A549 (cell line): ENCODE measurements around the gene BAG3. TPM values are rescaled to one million over a fixed set of nuclear protein-coding genes. Genes with fewer than 3 reads are reported as not detected.

Source experiments
- ATAC-seq, 2 experiments: fragments of 200-7000 bp in 1 of 2; fragments of >200 bp in 1 of 2; cut with Nextera tagmentation in 1 of 2; cut with Tn5 transposase in 1 of 2; 3 replicates each; pipeline versions ENCODE4 v1.8.0 to v1.9.1; 2018 to 2020; ENCODE audit warnings: mild to moderate bottlenecking in 1 of 2, moderate library complexity in 1 of 2
- CTCF ChIA-PET: fragments of 300-600 bp; sonication (Branson Sonifier 250); formaldehyde crosslinking; extraction: SDS; loops from one replicate; lab custom pipeline; 2021; ENCODE audit warnings: antibody characterized with exemption, inconsistent platforms; lab: Yijun Ruan, JAX
- POLR2A ChIA-PET: fragments of 350-600 bp; formaldehyde crosslinking; extraction: SDS; loops from one replicate; lab custom pipeline; 2021; ENCODE audit warnings: antibody characterized with exemption, inconsistent platforms; lab: Yijun Ruan, JAX
- DNase-seq, 2 experiments: peaks; one replicate each; pipeline versions ENCODE4 v3.0.0 to v3.0.0-alpha.2; 2011 to 2016; ENCODE audit warnings: low read depth in 1 of 2, low spot score in 1 of 2
- FAIRE-seq: peaks from 2 replicates; lab custom pipeline; 2011; peaks lifted over from hg19 to GRCh38; lab: Jason Lieb, UNC
- H3K27ac ChIP-seq, 2 experiments: fragments of >200 bp; sonication (Bioruptor Twin); formaldehyde crosslinking; 3 replicates each; pipeline ENCODE4 v1.5.1; 2016 to 2017
- H3K4me1 ChIP-seq: fragments of >200 bp; sonication (Bioruptor Twin); formaldehyde crosslinking; 3 replicates; pipeline ENCODE4 v1.6.1; 2016
- H3K4me2 ChIP-seq: fragments of >200 bp; sonication (Bioruptor Twin); formaldehyde crosslinking; 3 replicates; pipeline ENCODE4 v1.6.1; 2016
- H3K4me3 ChIP-seq: fragments of >200 bp; sonication (Bioruptor Twin); formaldehyde crosslinking; 3 replicates; pipeline ENCODE4 v1.5.1; 2016
- H3K9me3 ChIP-seq: fragments of >200 bp; sonication (Bioruptor Twin); formaldehyde crosslinking; 3 replicates; pipeline ENCODE4 v1.6.1; 2016
- CHD2 ChIP-seq: fragments of 150-350 bp; IDR thresholded peaks from 2 replicates; pipeline ENCODE4 v1.6.1; 2014; ENCODE audit warnings: low read length; ENCODE audit not compliant: partially characterized antibody
- CTCF ChIP-seq: fragments of >200 bp; sonication (Bioruptor Twin); formaldehyde crosslinking; IDR thresholded peaks from 3 replicates; pipeline ENCODE4 v1.5.1; 2016
- EHF ChIP-seq: fragments of 250-450 bp; sonication (Bioruptor Pico); IDR thresholded peaks from 2 replicates; pipeline ENCODE4 v1.5.0; 2020; ENCODE audit warnings: mild to moderate bottlenecking
- EHMT2 ChIP-seq: fragments of 200-600 bp; sonication (generic); IDR thresholded peaks from 2 replicates; pipeline ENCODE4 v1.6.1; 2016; ENCODE audit warnings: antibody characterized with exemption, low read depth, mild to moderate bottlenecking, moderate library complexity
- EP300 ChIP-seq, 2 experiments: fragments of >200 bp; sonication (Bioruptor Twin); formaldehyde crosslinking; IDR thresholded peaks; 2 replicates in 1 of 2; 3 replicates in 1 of 2; pipeline ENCODE4 v1.6.1; 2016 to 2017
- ESRRA ChIP-seq: fragments of 150-350 bp; IDR thresholded peaks from 2 replicates; pipeline ENCODE4 v1.6.1; 2014; ENCODE audit warnings: mild to moderate bottlenecking, low read length, borderline replicate concordance
- FOXS1 ChIP-seq: fragments of 250-450 bp; sonication (Bioruptor Pico); IDR thresholded peaks from 2 replicates; pipeline ENCODE4 v1.5.0; 2020; ENCODE audit warnings: mild to moderate bottlenecking, moderate library complexity
- JUN ChIP-seq, 2 experiments: fragments of >200 bp; sonication (Bioruptor Twin); formaldehyde crosslinking; IDR thresholded peaks; 2 replicates in 1 of 2; 3 replicates in 1 of 2; pipeline ENCODE4 v1.6.1; 2016 to 2017
- JUNB ChIP-seq: fragments of >200 bp; sonication (Bioruptor Twin); formaldehyde crosslinking; IDR thresholded peaks from 2 replicates; pipeline ENCODE4 v1.6.1; 2016
- MAZ ChIP-seq: fragments of 150-350 bp; IDR thresholded peaks from 2 replicates; pipeline ENCODE4 v1.6.1; 2014; ENCODE audit warnings: antibody characterized with exemption, low read depth, low read length, borderline replicate concordance
- MYC ChIP-seq: IDR thresholded peaks from 2 replicates; pipeline ENCODE4 v1.6.1; 2012; ENCODE audit warnings: mild to moderate bottlenecking, inconsistent platforms, low read length, improper control_type of control experiment, borderline replicate concordance
- PHF8 ChIP-seq: fragments of 200-600 bp; sonication (generic); IDR thresholded peaks from 2 replicates; pipeline ENCODE4 v1.6.1; 2016; ENCODE audit warnings: low read depth, mild to moderate bottlenecking, antibody characterized with exemption, moderate library complexity, borderline replicate concordance
- POLR2AphosphoS2 ChIP-seq: conservative IDR thresholded peaks from 2 replicates; pipeline ENCODE4 v1.6.1; 2012; ENCODE audit warnings: low read length, improper control_type of control experiment, inconsistent platforms
- RFX5 ChIP-seq: fragments of 450-650 bp; IDR thresholded peaks from 2 replicates; pipeline ENCODE4 v1.7.1; 2014; ENCODE audit warnings: antibody characterized with exemption, mild to moderate bottlenecking, moderate library complexity
- ZC3H11A ChIP-seq: fragments of 450-650 bp; IDR thresholded peaks from 2 replicates; pipeline ENCODE4 v1.6.1; 2014; ENCODE audit warnings: antibody characterized with exemption, mild to moderate bottlenecking
- ZFP36 ChIP-seq: fragments of 450-650 bp; IDR thresholded peaks from 2 replicates; pipeline ENCODE4 v1.6.1; 2014; ENCODE audit warnings: borderline replicate concordance; ENCODE audit not compliant: partially characterized antibody
- ZNF302 ChIP-seq: fragments of 250-450 bp; sonication (Bioruptor Pico); IDR thresholded peaks from 2 replicates; pipeline ENCODE4 v1.9.0; 2021; ENCODE audit warnings: inconsistent platforms, mild to moderate bottlenecking, moderate library complexity
- ZSCAN20 ChIP-seq: fragments of 250-450 bp; sonication (Bioruptor Pico); IDR thresholded peaks from 2 replicates; pipeline ENCODE4 v1.8.0; 2022; ENCODE audit warnings: mild to moderate bottlenecking, moderate library complexity
- WGBS: methylation state at CpG from one replicate; pipeline ENCODE4 v1.1.6; 2017; ENCODE audit errors: missing lambda C conversion rate; 5-methylcytosine and 5-hydroxymethylcytosine counted together
- polyA plus RNA-seq, 4 experiments: library from polyadenylated mRNA; depleted of rRNA in 3 of 4; stranded (reverse); fragments of >200 nt; fragmentation: RNase III in 1 of 4; extraction: RNeasy Plus Mini Kit Qiagen cat#74134 plus additional on column Dnase treatment in 1 of 4; gene quantifications; 2 replicates in 3 of 4; 3 replicates in 1 of 4; pipeline ENCODE4 v1.2.3, GENCODE V29; 2011 to 2017
- TF ChIP-seq, protein P1 (sequence below): IDR thresholded peaks from 2 replicates; pipeline ENCODE4 v1.6.1; 2012
- TF ChIP-seq, protein P2 (sequence below): fragments of 250-450 bp; sonication (Bioruptor Pico); IDR thresholded peaks from 2 replicates; pipeline ENCODE4 v1.5.0; 2021; ENCODE audit warnings: mild to moderate bottlenecking, moderate library complexity, borderline replicate concordance
- TF ChIP-seq, protein P3 (sequence below): fragments of 450-650 bp; IDR thresholded peaks from 2 replicates; pipeline ENCODE4 v1.6.1; 2014; ENCODE audit warnings: antibody characterized with exemption

BAG3 gene
- polyA plus RNA-seq, 2 of the 4 experiments (the other 2 are of a cell fraction): 10.7 to 58.4 TPM

DNA sequence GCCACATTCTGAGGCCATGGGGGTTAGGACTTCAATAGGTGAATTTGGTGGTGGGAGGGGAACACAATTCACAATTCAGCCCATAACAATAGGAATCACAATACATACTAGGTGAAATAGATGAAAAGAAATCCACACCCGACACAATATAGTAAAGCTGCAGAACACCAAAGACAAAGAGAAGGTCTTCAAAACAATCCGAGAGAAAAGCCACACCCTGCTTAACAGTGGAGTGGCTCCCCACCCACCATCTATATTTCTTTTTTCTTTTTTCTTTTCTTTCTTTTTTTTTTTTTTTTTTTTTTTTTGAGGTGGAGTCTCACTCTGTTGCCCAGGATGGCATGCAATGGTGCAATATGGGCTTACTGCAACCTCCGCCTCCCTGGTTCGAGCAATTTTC lies 39.7 kb upstream of the BAG3 start:
- no peak overlapping the region for H3K4me2 ChIP-seq
- CTCF ChIA-PET: interaction anchor here (0.5 to 1.6 kb wide), 4 partner anchors 14 to 248 kb away, joined by 3 to 6 read pairs (median 4); partner anchors contain the start of gene TIAL1
- no peak overlapping the region for H3K4me3 ChIP-seq
- POLR2A ChIA-PET: interaction anchor here (1.0 kb wide), 1 partner anchor 40 kb away, joined by 3 read pairs; the partner anchor contains the start of gene BAG3
- 61% methylated on average over 4 of the region's 4 CpGs for WGBS
- no peak overlapping the region for H3K27ac ChIP-seq
- DNase-seq: no peak
- H3K4me1 ChIP-seq: no peaks in the 10 kb centered on the region
- no peaks in the 10 kb centered on the region for H3K9me3 ChIP-seq
- TF ChIP-seq CTCF (no peak), PHF8 (no peak), MAZ (no peak), ZSCAN20 (CRISPR knock-in tag) (no peak), EHMT2 (no peak), ZNF302 (CRISPR knock-in tag) (no peak), RFX5 (no peak), MYC (no peak), JUN (IDR thresholded peaks at IDR 0.05) (no peak), FOXS1 (CRISPR knock-in tag) (no peak), ZFP36 (no peak)
- no peak for FAIRE-seq
- ATAC-seq: no peak

DNA sequence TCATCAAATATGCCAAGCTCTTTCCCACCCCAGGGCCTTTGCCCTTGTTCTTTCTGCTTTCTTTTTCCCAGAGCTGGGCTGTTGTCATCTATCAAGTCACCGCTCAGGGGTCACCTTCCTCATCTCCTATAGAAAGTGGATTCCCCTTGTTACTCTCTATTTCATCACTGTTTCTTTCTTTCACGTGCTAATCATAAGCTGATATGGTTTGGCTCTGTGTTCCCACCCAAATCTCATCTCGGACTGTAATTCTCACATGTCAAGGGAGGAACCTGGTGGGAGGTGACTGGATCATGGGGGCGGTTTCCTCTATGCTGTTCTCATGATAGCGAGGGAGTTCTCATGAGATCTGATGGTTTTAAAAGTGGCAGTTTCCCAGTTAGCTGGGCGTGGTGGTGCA lies 37.4 kb upstream of the BAG3 start:
- no peak overlapping the region for H3K4me2 ChIP-seq
- ATAC-seq (no peak), FAIRE-seq (no peak), DNase-seq (no peak)
- H3K27ac ChIP-seq: no peak overlapping the region
- CTCF ChIA-PET: interaction anchor here (1.3 to 1.6 kb wide), 2 partner anchors 20 to 246 kb away, joined by 4 to 5 read pairs; no protein-coding TSS in a partner anchor
- 84% methylated on average over 6 of the region's 6 CpGs for WGBS
- no peaks in the 10 kb centered on the region for H3K9me3 ChIP-seq
- H3K4me1 ChIP-seq: no peaks in the 10 kb centered on the region
- TF ChIP-seq JUNB (no peak), MYC (no peak), CHD2 (no peak), ZFP36 (no peak), ZC3H11A (no peak), EHF (CRISPR knock-in tag) (no peak), POLR2AphosphoS2 (no peak), ESRRA (no peak), EP300 (IDR thresholded peaks at IDR 0.05) (no peak), CTCF (no peak)
- TF ChIP-seq, protein P1, sequence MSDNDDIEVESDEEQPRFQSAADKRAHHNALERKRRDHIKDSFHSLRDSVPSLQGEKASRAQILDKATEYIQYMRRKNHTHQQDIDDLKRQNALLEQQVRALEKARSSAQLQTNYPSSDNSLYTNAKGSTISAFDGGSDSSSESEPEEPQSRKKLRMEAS: no peak
- TF ChIP-seq, protein P2, sequence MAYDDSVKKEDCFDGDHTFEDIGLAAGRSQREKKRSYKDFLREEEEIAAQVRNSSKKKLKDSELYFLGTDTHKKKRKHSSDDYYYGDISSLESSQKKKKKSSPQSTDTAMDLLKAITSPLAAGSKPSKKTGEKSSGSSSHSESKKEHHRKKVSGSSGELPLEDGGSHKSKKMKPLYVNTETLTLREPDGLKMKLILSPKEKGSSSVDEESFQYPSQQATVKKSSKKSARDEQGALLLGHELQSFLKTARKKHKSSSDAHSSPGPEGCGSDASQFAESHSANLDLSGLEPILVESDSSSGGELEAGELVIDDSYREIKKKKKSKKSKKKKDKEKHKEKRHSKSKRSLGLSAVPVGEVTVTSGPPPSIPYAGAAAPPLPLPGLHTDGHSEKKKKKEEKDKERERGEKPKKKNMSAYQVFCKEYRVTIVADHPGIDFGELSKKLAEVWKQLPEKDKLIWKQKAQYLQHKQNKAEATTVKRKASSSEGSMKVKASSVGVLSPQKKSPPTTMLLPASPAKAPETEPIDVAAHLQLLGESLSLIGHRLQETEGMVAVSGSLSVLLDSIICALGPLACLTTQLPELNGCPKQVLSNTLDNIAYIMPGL (CRISPR knock-in tag): no peak
- TF ChIP-seq, protein P3, sequence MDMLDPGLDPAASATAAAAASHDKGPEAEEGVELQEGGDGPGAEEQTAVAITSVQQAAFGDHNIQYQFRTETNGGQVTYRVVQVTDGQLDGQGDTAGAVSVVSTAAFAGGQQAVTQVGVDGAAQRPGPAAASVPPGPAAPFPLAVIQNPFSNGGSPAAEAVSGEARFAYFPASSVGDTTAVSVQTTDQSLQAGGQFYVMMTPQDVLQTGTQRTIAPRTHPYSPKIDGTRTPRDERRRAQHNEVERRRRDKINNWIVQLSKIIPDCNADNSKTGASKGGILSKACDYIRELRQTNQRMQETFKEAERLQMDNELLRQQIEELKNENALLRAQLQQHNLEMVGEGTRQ: no peak
- H3K4me3 ChIP-seq: no peak overlapping the region
- POLR2A ChIA-PET: no interaction called here
